A673 (cell line): ENCODE results near the gene LRP11. TPM values are rescaled to one million over a fixed set of nuclear protein-coding genes. Genes with fewer than 3 reads are reported as not detected.

Experiments
- BruUV-seq: library from RNA; stranded (reverse); fragments of 400-500 nt; replicated peaks from 2 replicates; lab custom pipeline; 2021; lab: Mats Ljungman, UMichigan
- CTCF ChIA-PET: fragments of 300-600 bp; sonication (Branson Sonifier 250); formaldehyde crosslinking; loops from one replicate; lab custom pipeline; 2022; ENCODE audit warnings: antibody characterized with exemption; lab: Charles Lee
- POLR2A ChIA-PET: fragments of 300-600 bp; sonication (Branson Sonifier 250); formaldehyde crosslinking; loops from one replicate; lab custom pipeline; 2022; ENCODE audit warnings: antibody characterized with exemption; ENCODE audit not compliant: low non-redundant PET; lab: Charles Lee
- DNase-seq: peaks from one replicate; pipeline ENCODE4 v3.0.0-alpha.2; 2015; ENCODE audit warnings: low spot score
- H3K27ac ChIP-seq: fragments of 200-600 bp; sonication (generic); 2 replicates; pipeline ENCODE4 v1.5.1; 2016; ENCODE audit warnings: mixed run types, low read depth, mild to moderate bottlenecking, mixed read lengths, antibody characterized with exemption, low read length; ENCODE audit not compliant: poor library complexity, severe bottlenecking
- H3K27me3 ChIP-seq: fragments of 200-600 bp; sonication (generic); replicated peaks from 2 replicates; pipeline ENCODE4 v1.6.1; 2017; ENCODE audit warnings: mixed run types, low read depth, mild to moderate bottlenecking, mixed read lengths, antibody characterized with exemption, low read length; ENCODE audit not compliant: insufficient read depth, poor library complexity
- H3K36me3 ChIP-seq: fragments of 200-600 bp; sonication (generic); 2 replicates; pipeline ENCODE4 v1.6.1; 2016; ENCODE audit warnings: mixed run types, mild to moderate bottlenecking, mixed read lengths, antibody characterized with exemption, low read length; ENCODE audit not compliant: insufficient read depth, poor library complexity, severe bottlenecking
- H3K4me1 ChIP-seq: fragments of 200-600 bp; sonication (generic); 2 replicates; pipeline ENCODE4 v1.6.1; 2017; ENCODE audit warnings: mixed run types, mild to moderate bottlenecking, mixed read lengths, antibody characterized with exemption, low read length; ENCODE audit not compliant: insufficient read depth, poor library complexity, severe bottlenecking
- H3K4me3 ChIP-seq: fragments of 200-600 bp; sonication (generic); 2 replicates; pipeline ENCODE4 v1.5.1; 2016; ENCODE audit warnings: low read depth, mixed run types, mild to moderate bottlenecking, mixed read lengths, low read length; ENCODE audit not compliant: poor library complexity, severe bottlenecking
- H3K9me3 ChIP-seq: fragments of 200-600 bp; sonication (generic); 2 replicates; pipeline ENCODE4 v1.6.1; 2016; ENCODE audit warnings: mixed run types, low read depth, mild to moderate bottlenecking, mixed read lengths, antibody characterized with exemption, low read length; ENCODE audit not compliant: poor library complexity, severe bottlenecking
- EZH2 ChIP-seq: fragments of 200-600 bp; sonication (generic); IDR thresholded peaks from 2 replicates; pipeline ENCODE4 v1.6.1; 2017; ENCODE audit warnings: borderline replicate concordance, low read depth, mild to moderate bottlenecking, mixed read lengths, antibody characterized with exemption, low read length; ENCODE audit not compliant: poor library complexity, severe bottlenecking
- intact Hi-C: fragments of 100-400 bp; cut with micrococcal nuclease; formaldehyde crosslinking; loops from one replicate; pipeline ENCODE4 v1.10.0; 2022; ENCODE audit not compliant: unreplicated experiment
- total RNA-seq: library from RNA; stranded (reverse); gene quantifications from 2 replicates; pipeline ENCODE4 v1.2.3, GENCODE V29; 2021
- TF ChIP-seq, protein P1 (sequence below): fragments of 300-800, 200-600 bp; sonication (generic); conservative IDR thresholded peaks from 2 replicates; pipeline ENCODE4 v1.5.1; 2017; ENCODE audit warnings: low read depth, mild to moderate bottlenecking, antibody characterized with exemption, low read length, moderate library complexity, mixed read lengths

The LRP11 gene
- total RNA-seq, 1 experiment from 2014 or later: 56.1 TPM

DNA sequence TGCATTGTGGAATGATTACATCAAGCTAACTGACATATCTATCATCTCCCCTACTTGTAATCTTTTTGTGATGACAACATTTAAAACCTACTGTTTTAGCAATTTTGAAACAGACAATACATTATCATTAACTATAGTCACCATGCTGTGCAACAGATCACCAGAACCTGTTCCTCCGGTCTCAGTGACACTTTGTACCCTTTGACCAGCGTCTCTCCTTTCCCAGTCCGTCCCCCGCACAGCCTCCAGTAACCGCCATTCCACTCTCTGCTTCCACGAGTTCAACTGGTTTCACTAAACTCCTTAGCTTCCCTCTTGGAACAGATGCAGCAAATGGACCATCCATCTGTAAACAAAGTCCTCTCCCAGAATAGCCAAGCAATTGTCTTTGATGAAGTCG lies 21.8 kb downstream of the LRP11 start:
- H3K4me3 ChIP-seq: no peak overlapping the region
- no peak for DNase-seq

DNA sequence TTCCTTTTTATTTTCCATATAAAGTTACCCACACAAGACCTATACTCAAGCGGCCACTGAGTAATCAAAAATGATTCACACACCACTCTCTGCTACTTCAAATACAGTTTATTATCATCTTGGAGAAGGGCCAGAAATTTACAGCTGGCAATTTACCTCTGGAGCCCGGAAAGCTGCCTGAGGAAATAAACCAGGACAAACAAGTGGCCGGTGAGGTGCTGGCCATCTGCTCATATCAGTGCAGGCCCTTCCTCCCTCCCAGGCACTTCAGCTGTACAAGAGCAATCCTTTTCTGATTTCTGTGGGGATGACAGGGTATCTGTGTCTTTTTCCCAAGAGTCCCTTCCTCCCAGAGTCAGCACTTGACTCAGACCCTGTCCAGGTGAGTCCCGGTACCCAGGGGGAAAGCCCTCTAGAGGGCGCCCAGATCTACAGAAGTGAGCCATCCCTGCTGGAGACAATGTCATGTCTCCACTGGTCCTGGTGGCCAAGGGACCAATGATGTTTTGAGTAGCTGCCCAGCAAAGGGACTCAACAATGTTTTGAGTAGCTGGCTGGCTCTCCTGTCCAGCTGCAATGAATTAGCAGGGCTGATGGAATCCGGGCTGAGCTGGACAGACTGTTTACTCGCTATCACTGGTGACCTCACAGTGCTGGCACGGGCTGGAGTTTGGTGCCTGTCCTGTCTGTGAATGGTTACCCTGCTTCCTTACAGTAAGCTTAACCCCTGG lies 23.6 kb downstream of the LRP11 start:
- H3K4me3 ChIP-seq: no peak overlapping the region
- peak; percentile 55 for DNase-seq
- H3K27me3 ChIP-seq: no peaks in the 10 kb centered on the region
- peaks cover 22% of the 10 kb centered on the region for H3K36me3 ChIP-seq
- ChIA-PET POLR2A (no interaction called here), CTCF (interaction anchor here (0.5 to 0.6 kb wide), 2 partner anchors 37 to 84 kb away, joined by 4 to 7 read pairs; no protein-coding TSS in a partner anchor)
- intact Hi-C loops: no loop called here
- H3K4me1 ChIP-seq: peaks cover 7% of the 10 kb centered on the region
- no peak for TF ChIP-seq EZH2
- TF ChIP-seq, protein P1, sequence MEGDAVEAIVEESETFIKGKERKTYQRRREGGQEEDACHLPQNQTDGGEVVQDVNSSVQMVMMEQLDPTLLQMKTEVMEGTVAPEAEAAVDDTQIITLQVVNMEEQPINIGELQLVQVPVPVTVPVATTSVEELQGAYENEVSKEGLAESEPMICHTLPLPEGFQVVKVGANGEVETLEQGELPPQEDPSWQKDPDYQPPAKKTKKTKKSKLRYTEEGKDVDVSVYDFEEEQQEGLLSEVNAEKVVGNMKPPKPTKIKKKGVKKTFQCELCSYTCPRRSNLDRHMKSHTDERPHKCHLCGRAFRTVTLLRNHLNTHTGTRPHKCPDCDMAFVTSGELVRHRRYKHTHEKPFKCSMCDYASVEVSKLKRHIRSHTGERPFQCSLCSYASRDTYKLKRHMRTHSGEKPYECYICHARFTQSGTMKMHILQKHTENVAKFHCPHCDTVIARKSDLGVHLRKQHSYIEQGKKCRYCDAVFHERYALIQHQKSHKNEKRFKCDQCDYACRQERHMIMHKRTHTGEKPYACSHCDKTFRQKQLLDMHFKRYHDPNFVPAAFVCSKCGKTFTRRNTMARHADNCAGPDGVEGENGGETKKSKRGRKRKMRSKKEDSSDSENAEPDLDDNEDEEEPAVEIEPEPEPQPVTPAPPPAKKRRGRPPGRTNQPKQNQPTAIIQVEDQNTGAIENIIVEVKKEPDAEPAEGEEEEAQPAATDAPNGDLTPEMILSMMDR: peak; percentile 68
- no peaks in the 10 kb centered on the region for H3K9me3 ChIP-seq
- H3K27ac ChIP-seq: no peak overlapping the region
- no TSS peak for BruUV-seq

More for the DNA sequence above, 21.8 kb downstream of the LRP11 start:
- Histone ChIP-seq H3K27ac (no peak overlapping the region), H3K36me3 (peaks cover 15% of the 10 kb centered on the region), H3K27me3 (no peaks in the 10 kb centered on the region), H3K9me3 (no peaks in the 10 kb centered on the region), H3K4me1 (peaks cover 25% of the 10 kb centered on the region)
- ChIA-PET POLR2A (no interaction called here), CTCF (no interaction called here)
- no TSS peak for BruUV-seq
- TF ChIP-seq, protein P1: no peak
- no peak for TF ChIP-seq EZH2
- intact Hi-C loops: no loop called here

DNA sequence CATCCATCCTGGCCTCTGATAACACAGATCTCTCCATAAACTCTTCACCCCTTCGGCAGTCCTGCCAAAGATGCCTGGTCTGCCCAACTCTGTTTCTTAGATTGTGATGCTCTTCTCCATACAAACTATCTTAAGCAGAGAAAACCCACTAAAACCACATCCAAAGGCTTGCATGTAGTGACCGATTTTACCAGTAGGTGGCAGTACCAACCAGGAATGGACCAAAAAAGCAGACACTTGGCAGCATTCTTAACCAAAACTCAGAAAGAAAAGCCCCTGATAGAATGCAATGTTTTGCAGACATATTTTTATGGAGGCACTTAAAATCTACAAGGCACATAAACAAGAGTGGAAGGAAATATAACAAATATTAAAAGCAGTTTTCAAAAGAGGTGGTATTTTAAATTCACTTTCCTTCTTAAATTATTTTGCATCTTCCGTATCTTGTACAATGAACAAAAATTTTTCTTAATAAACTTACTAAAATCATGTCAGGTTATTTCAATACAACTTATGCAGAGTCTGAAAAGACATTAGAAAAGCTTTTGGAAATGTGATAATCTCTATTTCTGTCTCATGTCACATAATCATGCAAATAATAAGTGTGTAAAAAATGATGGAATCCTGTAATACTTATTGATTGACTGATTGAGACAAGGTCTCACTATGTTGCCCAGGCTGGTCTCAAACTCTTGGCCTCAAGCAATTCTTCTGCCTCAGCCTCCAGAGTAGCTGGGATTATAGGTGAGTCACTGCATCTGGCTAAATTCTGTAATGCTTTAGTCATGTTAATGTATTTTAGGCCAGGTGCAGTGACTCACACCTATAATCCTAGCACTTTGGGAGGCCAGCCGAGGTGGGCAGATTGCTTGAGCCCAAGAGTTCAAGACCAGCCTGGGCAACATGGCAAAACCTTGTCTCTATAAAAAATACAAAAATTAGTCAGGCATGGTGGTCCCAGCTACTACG lies 29.4 kb downstream of the LRP11 start:
- TF ChIP-seq, protein P1: peak; percentile 91
- no peak for TF ChIP-seq EZH2
- BruUV-seq: no TSS peak
- CTCF ChIA-PET: interaction anchor here (0.7 kb wide), 1 partner anchor 83 kb away, joined by 3 read pairs; no protein-coding TSS in a partner anchor
- DNase-seq: peak; percentile 75
- no peaks in the 10 kb centered on the region for H3K4me1 ChIP-seq
- no peaks in the 10 kb centered on the region for H3K27me3 ChIP-seq
- no peak overlapping the region for H3K4me3 ChIP-seq
- intact Hi-C loops: loop anchor here (1.0 to 2.0 kb wide), 3 partner anchors 30 to 183 kb away; partner anchors contain the start of gene LRP11
- no peak overlapping the region for H3K27ac ChIP-seq
- POLR2A ChIA-PET: no interaction called here
- peaks cover 23% of the 10 kb centered on the region for H3K36me3 ChIP-seq
- H3K9me3 ChIP-seq: no peaks in the 10 kb centered on the region
